ENCODE measurements around the gene ADH5. TPM values are rescaled to one million over a fixed set of nuclear protein-coding genes. Genes with fewer than 3 reads are reported as not detected.

Gene ADH5
- total and polyA plus RNA-seq, 9 of the 15 experiments (the other 6 are each of a cell fraction or from before 2014, with no cell fraction given) = 115 to 310 (median 200) TPM

GRCh38 chr4:99062120-99062519, 26.5 kb downstream of the ADH5 start (continued):
- no peak for TF ChIP-seq PATZ1 (CRISPR knock-in tag; IDR thresholded peaks at IDR 0.05; ENCODE audit: borderline replicate concordance)
- TF ChIP-seq PTTG1 (tag; IDR thresholded peaks at IDR 0.05; ENCODE audit: low read depth) = no peak
- TF ChIP-seq ZNF318 (IDR thresholded peaks at IDR 0.05; ENCODE audit: borderline replicate concordance in 1 of 2, low read depth in 1 of 2) = no peak
